Body of pancreas (tissue), 4 donors: ENCODE measurements around the gene SEZ6L2. TPM values are rescaled to one million over a fixed set of nuclear protein-coding genes. Genes with fewer than 3 reads are reported as not detected.

Experiments
- ATAC-seq: fragments of 150-250 bp; one replicate; pipeline ENCODE4 v1.9.1; 2016
- DNase-seq, 4 donors: peaks; one replicate each; pipeline ENCODE4 v3.0.0-alpha.2; 2019
- H3K27ac ChIP-seq, 4 donors: fragments of 200-600 bp; sonication (generic); 1 replicate in 3 of 4; 2 replicates in 1 of 4; pipeline versions ENCODE4 v1.5.1 to v1.6.1; 2016 to 2019; ENCODE audit warnings: mild to moderate bottlenecking in 1 of 4, mixed read lengths in 1 of 4, moderate library complexity in 1 of 4
- H3K27me3 ChIP-seq, 2 donors: fragments of 200-600 bp; sonication (generic); one replicate each; pipeline ENCODE4 v1.6.0; 2016; ENCODE audit warnings: mild to moderate bottlenecking in 1 of 2
- H3K36me3 ChIP-seq, 2 donors: fragments of 200-600 bp; sonication (generic); replicated peaks in 1 of 2; 2 replicates each; pipeline ENCODE4 v1.5.1; 2016; ENCODE audit warnings: low read depth in 2 of 2; ENCODE audit not compliant: insufficient read depth in 1 of 2
- H3K4me1 ChIP-seq: fragments of 200-600 bp; sonication (generic); one replicate; pipeline ENCODE4 v1.6.0; 2016
- H3K4me3 ChIP-seq, 2 donors: fragments of 200-600 bp; sonication (generic); 1 replicate in 1 of 2; 2 replicates in 1 of 2; pipeline ENCODE4 v1.5.1; 2016 to 2019
- H3K9me3 ChIP-seq, 3 donors: fragments of 200-600 bp; sonication (generic); 1 replicate in 2 of 3; 2 replicates in 1 of 3; pipeline ENCODE4 v1.5.1; 2016
- POLR2A ChIP-seq, 3 donors: fragments of 450-650 bp; IDR thresholded peaks; one replicate each; pipeline ENCODE4 v1.6.1; 2016; ENCODE audit warnings: antibody characterized with exemption in 3 of 3, mild to moderate bottlenecking in 2 of 3
- WGBS, 2 donors: methylation state at CpG; one replicate each; pipeline ENCODE4 v1.1.5; 2017; 5-methylcytosine and 5-hydroxymethylcytosine counted together
- intact Hi-C: fragments of 100-400 bp; cut with DNase I; formaldehyde crosslinking; loops from one replicate; pipeline ENCODE4 v1.15.1; 2023
- total RNA-seq, 2 donors: library from RNA; depleted of rRNA; stranded (reverse); fragments of >200 nt; gene quantifications; one replicate each; pipeline ENCODE4 v1.1.0, GENCODE V29; 2016
- TF ChIP-seq, protein P1 (sequence below), 7 experiments: fragments of 450-650 bp in 4 of 7; fragments of 200-600 bp in 3 of 7; sonication (generic) in 3 of 7; IDR thresholded peaks; one replicate each; pipeline ENCODE4 v1.5.1; 2016 to 2019; ENCODE audit warnings: antibody characterized with exemption in 7 of 7

The SEZ6L2 gene
- total RNA-seq, 2 donors from 2014 or later: 19.2 to 28.3 TPM

DNA sequence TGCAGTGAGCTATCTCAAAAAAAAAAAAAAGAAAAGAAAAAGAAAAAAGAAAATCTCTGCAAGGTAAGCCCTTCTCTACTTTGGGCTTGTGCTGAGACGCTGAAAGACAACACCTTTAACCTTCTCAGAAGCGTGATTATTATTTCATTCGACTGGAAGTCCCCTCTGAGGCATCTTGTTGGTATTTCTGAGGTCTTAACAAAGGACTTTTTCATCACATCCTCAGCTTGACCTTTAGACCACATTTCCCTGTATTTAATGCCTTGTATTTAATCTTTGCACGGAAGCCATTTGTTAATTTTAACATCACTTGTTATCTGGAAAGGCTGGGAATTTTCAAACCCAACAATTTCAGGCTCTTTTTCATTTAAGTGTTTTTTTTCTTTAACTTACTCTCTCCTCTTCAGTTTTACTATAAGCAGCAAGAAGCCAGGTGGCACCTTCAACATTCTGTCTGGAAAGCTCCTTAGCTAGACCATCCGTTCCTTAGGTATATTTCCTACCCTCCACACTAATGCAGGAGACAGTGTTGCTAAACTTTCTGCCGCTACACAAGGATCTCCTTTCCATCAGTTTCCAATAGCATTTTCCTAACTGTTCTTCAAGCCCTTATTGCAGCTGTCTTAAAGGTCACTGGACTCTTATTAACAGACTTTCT is 16.4 kb upstream of the SEZ6L2 start:
- ATAC-seq (no peak), DNase-seq (no peak)
- Histone ChIP-seq H3K27me3 (no peaks in the 10 kb centered on the region), H3K4me1 (no peaks in the 10 kb centered on the region), H3K9me3 (no peaks in the 10 kb centered on the region), H3K36me3 (peaks cover 0 to 10% of the 10 kb centered on the region in 2 donors), H3K27ac (peak overlapping the region in 1 of 4 donors; percentile 14), H3K4me3 (no peak overlapping the region)
- WGBS, 2 donors: 65 to 68% methylated on average over 6 of the region's 6 CpGs
- intact Hi-C loops: no loop called here
- no peak for TF ChIP-seq POLR2A (IDR thresholded peaks at IDR 0.05)
- TF ChIP-seq, protein P1, sequence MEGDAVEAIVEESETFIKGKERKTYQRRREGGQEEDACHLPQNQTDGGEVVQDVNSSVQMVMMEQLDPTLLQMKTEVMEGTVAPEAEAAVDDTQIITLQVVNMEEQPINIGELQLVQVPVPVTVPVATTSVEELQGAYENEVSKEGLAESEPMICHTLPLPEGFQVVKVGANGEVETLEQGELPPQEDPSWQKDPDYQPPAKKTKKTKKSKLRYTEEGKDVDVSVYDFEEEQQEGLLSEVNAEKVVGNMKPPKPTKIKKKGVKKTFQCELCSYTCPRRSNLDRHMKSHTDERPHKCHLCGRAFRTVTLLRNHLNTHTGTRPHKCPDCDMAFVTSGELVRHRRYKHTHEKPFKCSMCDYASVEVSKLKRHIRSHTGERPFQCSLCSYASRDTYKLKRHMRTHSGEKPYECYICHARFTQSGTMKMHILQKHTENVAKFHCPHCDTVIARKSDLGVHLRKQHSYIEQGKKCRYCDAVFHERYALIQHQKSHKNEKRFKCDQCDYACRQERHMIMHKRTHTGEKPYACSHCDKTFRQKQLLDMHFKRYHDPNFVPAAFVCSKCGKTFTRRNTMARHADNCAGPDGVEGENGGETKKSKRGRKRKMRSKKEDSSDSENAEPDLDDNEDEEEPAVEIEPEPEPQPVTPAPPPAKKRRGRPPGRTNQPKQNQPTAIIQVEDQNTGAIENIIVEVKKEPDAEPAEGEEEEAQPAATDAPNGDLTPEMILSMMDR (IDR thresholded peaks at IDR 0.05): no peak

DNA sequence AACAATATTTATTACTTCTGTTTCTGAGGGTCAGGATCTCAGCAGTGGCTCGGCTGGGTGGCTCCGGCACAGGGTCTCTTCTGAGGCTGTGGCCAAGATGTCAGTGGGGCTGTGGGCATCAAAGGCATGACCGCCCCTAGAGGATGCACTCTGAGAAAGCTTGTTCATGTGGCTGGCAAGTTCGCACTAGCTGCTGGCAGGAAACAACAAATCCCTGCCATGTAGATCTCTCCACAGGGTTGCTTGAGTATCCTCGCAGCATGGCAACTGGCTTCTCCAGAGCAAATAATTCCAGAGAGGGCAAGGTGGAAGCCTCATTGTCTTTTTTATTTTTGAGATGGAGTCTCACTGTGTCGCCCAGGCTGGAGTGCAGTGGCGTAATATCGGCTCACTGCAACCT is 14.2 kb upstream of the SEZ6L2 start:
- ATAC-seq: no peak

DNA sequence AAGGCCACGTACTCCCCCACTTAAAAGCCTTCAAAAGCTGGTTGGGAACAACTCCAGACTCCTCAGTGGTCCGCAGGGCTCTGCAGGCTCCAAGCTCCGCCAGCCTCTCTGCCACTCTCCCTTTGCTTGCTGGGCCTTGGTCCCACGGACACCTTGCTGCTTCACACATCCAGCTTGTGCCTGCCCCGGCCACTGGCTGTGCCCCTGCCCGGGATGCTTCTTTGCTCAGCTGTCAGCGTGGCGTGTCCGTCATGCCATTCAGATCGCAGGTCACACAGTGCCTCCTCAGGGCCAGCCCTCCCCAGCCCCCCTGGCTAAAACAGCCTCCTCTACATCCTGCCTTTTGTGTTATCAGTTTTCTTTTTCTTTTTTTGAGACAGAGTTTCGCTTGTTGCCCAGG is 12.7 kb upstream of the SEZ6L2 start:
- TF ChIP-seq, protein P1 (IDR thresholded peaks at IDR 0.05): no peak
- no peak for TF ChIP-seq POLR2A (IDR thresholded peaks at IDR 0.05)
- Histone ChIP-seq H3K4me3 (no peak overlapping the region), H3K36me3 (peaks cover 0 to 2% of the 10 kb centered on the region in 2 donors), H3K4me1 (no peaks in the 10 kb centered on the region), H3K27me3 (no peaks in the 10 kb centered on the region), H3K27ac (no peak overlapping the region), H3K9me3 (no peaks in the 10 kb centered on the region)
- WGBS, 2 donors: 81 to 84% methylated on average over 10 of the region's 11 CpGs
- DNase-seq (no peak), ATAC-seq (no peak)
- intact Hi-C loops: no loop called here

More for the DNA sequence above, 14.2 kb upstream of the SEZ6L2 start:
- Histone ChIP-seq H3K27me3 (no peaks in the 10 kb centered on the region), H3K36me3 (peaks cover 0 to 2% of the 10 kb centered on the region in 2 donors), H3K4me1 (no peaks in the 10 kb centered on the region), H3K27ac (no peak overlapping the region), H3K9me3 (no peaks in the 10 kb centered on the region), H3K4me3 (no peak overlapping the region)
- whole genome bisulfite sequencing, 2 donors: 93 to 99% methylated on average over 8 of the region's 8 CpGs
- intact Hi-C loops: no loop called here
- TF ChIP-seq, protein P1 (IDR thresholded peaks at IDR 0.05): no peak
- no peak for TF ChIP-seq POLR2A (IDR thresholded peaks at IDR 0.05)
- no peak for DNase-seq

- Histone ChIP-seq H3K4me3 (no peak overlapping the region), H3K27ac (no peak overlapping the region), H3K4me1 (no peaks in the 10 kb centered on the region), H3K27me3 (no peaks in the 10 kb centered on the region), H3K36me3 (peaks cover 0 to 2% of the 10 kb centered on the region in 2 donors), H3K9me3 (no peaks in the 10 kb centered on the region)
- no peak for DNase-seq
- intact Hi-C loops: no loop called here
- ATAC-seq: no peak
- WGBS, 2 donors: 75 to 83% methylated on average over 4 to 14 of the region's 15 CpGs
- no peak for TF ChIP-seq POLR2A (IDR thresholded peaks at IDR 0.05)
- TF ChIP-seq, protein P1 (IDR thresholded peaks at IDR 0.05): no peak
Observed at GRCh38 chr16:29911676-29912010, 12.3 kb upstream of the SEZ6L2 start.
